HepG2 (cell line): ENCODE measurements around the gene DAB2. TPM values are rescaled to one million over a fixed set of nuclear protein-coding genes. Genes with fewer than 3 reads are reported as not detected.

Experiments used
- ATAC-seq: fragments of 200-7000 bp; cut with Tn5 transposase; 3 replicates; pipeline ENCODE4 v1.9.1; 2020; ENCODE audit warnings: mild to moderate bottlenecking, moderate library complexity
- BruUV-seq: library from RNA; stranded (reverse); fragments of 400-500 nt; replicated peaks from 2 replicates; lab custom pipeline; 2021; lab: Mats Ljungman, UMichigan
- CTCF ChIA-PET: fragments of 300-600 bp; formaldehyde crosslinking; extraction: SDS; loops from one replicate; lab custom pipeline; 2021; ENCODE audit warnings: low total read pairs, inconsistent platforms, low intra/inter-chr PET ratio; lab: Yijun Ruan, JAX
- POLR2A ChIA-PET: fragments of 350-600 bp; sonication (Branson Sonifier 250); formaldehyde crosslinking; loops from one replicate; lab custom pipeline; 2020; ENCODE audit warnings: antibody characterized with exemption, inconsistent platforms; lab: Yijun Ruan, JAX
- DNase-seq: peaks from one replicate; pipeline ENCODE4 v3.0.0-alpha.2; 2015; ENCODE audit warnings: low spot score
- FAIRE-seq: peaks from 3 replicates; lab custom pipeline; 2011; peaks lifted over from hg19 to GRCh38; lab: Jason Lieb, UNC
- H2AFZ ChIP-seq: one replicate; pipeline ENCODE4 v1.6.1; 2011; ENCODE audit warnings: low read length, inconsistent platforms
- H3K27ac ChIP-seq: fragments of 300-600 bp; 3 replicates; pipeline ENCODE4 v1.8.0; 2011; ENCODE audit warnings: mixed run types, mild to moderate bottlenecking, mixed read lengths, low read length, inconsistent platforms; ENCODE audit not compliant: insufficient read depth; ENCODE audit errors: extremely low read length
- H3K27me3 ChIP-seq, 2 experiments: fragments of 200-600 bp in 1 of 2; 2 replicates in 1 of 2; 3 replicates in 1 of 2; pipeline versions ENCODE4 v1.6.0 to v1.8.0; 2011; ENCODE audit warnings: low read length in 2 of 2, mild to moderate bottlenecking in 2 of 2, moderate library complexity in 2 of 2, inconsistent platforms in 1 of 2; ENCODE audit not compliant: insufficient read depth in 2 of 2, control insufficient read depth in 1 of 2
- H3K36me3 ChIP-seq, 2 experiments: fragments of 200-600 bp in 1 of 2; replicated peaks in 1 of 2; 2 replicates in 1 of 2; 3 replicates in 1 of 2; pipeline versions ENCODE4 v1.5.1 to v1.8.0; 2011; ENCODE audit warnings: low read length in 2 of 2, inconsistent platforms in 1 of 2; ENCODE audit not compliant: insufficient read depth in 2 of 2, control insufficient read depth in 1 of 2
- H3K4me1 ChIP-seq: 2 replicates; pipeline ENCODE4 v1.5.1; 2012; ENCODE audit warnings: low read length, inconsistent platforms; ENCODE audit not compliant: insufficient read depth
- H3K4me2 ChIP-seq: 2 replicates; pipeline ENCODE4 v1.6.0; 2011; ENCODE audit warnings: low read depth, low read length, inconsistent platforms
- H3K4me3 ChIP-seq, 3 experiments: fragments of 200-600 bp in 1 of 3; sonication (generic), shearing (Covaris generic) in 1 of 3; replicated peaks in 1 of 3; 2 replicates each; pipeline ENCODE4 v1.5.1; 2011 to 2016; ENCODE audit warnings: low read length in 3 of 3, inconsistent platforms in 2 of 3, low read depth in 2 of 3, mild to moderate bottlenecking in 2 of 3, control low read depth in 1 of 3, mixed read lengths in 1 of 3; ENCODE audit not compliant: insufficient read depth in 1 of 3
- H3K79me2 ChIP-seq: one replicate; pipeline ENCODE4 v1.6.1; 2011; ENCODE audit warnings: low read length, inconsistent platforms; ENCODE audit not compliant: insufficient read depth
- H3K9ac ChIP-seq: 2 replicates; pipeline ENCODE4 v1.6.0; 2011; ENCODE audit warnings: mild to moderate bottlenecking, low read depth, low read length, inconsistent platforms; ENCODE audit not compliant: insufficient read depth
- H3K9me3 ChIP-seq: 2 replicates; pipeline ENCODE4 v1.5.1; 2012; ENCODE audit warnings: mild to moderate bottlenecking, low read length
- H4K20me1 ChIP-seq: 2 replicates; pipeline ENCODE4 v1.6.0; 2011; ENCODE audit warnings: inconsistent platforms, mild to moderate bottlenecking, low read length, moderate library complexity; ENCODE audit not compliant: insufficient read depth
- CBX5 ChIP-seq: sonication (generic); formaldehyde crosslinking; IDR thresholded peaks from 2 replicates; pipeline ENCODE4 v1.4.0; 2020; ENCODE audit warnings: missing genetic modification reagents, borderline replicate concordance
- EP300 ChIP-seq, 3 experiments: sonication (generic) in 1 of 3; formaldehyde crosslinking in 1 of 3; IDR thresholded peaks; 2 replicates each; pipeline versions ENCODE4 v1.5.1 to v1.6.1; 2011 to 2020; ENCODE audit warnings: low read depth in 2 of 3, low read length in 2 of 3, borderline replicate concordance in 1 of 3, improper control_type of control experiment in 1 of 3, mild to moderate bottlenecking in 1 of 3, missing genetic modification reagents in 1 of 3, moderate library complexity in 1 of 3
- FOXM1 ChIP-seq: sonication (generic); formaldehyde crosslinking; IDR thresholded peaks from 2 replicates; pipeline ENCODE4 v1.5.0; 2020; ENCODE audit warnings: missing genetic modification reagents
- GATAD2A ChIP-seq: IDR thresholded peaks from 2 replicates; pipeline ENCODE4 v1.6.1; 2016
- JARID2 ChIP-seq: sonication (generic); formaldehyde crosslinking; IDR thresholded peaks from 2 replicates; pipeline ENCODE4 v1.8.1; 2023; ENCODE audit warnings: missing genetic modification reagents, inconsistent platforms; ENCODE audit not compliant: insufficient replicate concordance
- PAWR ChIP-seq: sonication (generic); formaldehyde crosslinking; IDR thresholded peaks from 2 replicates; pipeline ENCODE4 v1.4.0; 2020; ENCODE audit warnings: missing genetic modification reagents, mild to moderate bottlenecking, borderline replicate concordance
- SOX6 ChIP-seq, 2 experiments: fragments of 450-650 bp in 1 of 2; sonication (generic) in 1 of 2; formaldehyde crosslinking in 1 of 2; IDR thresholded peaks; 2 replicates each; pipeline versions ENCODE4 v1.4.0 to v1.6.1; 2017 to 2020; ENCODE audit warnings: antibody characterized with exemption in 1 of 2, mild to moderate bottlenecking in 1 of 2, missing genetic modification reagents in 1 of 2
- TCF7L2 ChIP-seq: IDR thresholded peaks from 2 replicates; pipeline ENCODE4 v1.6.1; 2011; ENCODE audit warnings: mild to moderate bottlenecking, low read depth, low read length, moderate library complexity
- ZEB1 ChIP-seq: IDR thresholded peaks from 2 replicates; pipeline ENCODE4 v1.6.1; 2012; ENCODE audit warnings: mild to moderate bottlenecking, low read depth, inconsistent platforms; ENCODE audit not compliant: insufficient replicate concordance
- ZFP36 ChIP-seq: fragments of 150-350 bp; IDR thresholded peaks from 2 replicates; pipeline ENCODE4 v1.6.1; 2018; ENCODE audit warnings: borderline replicate concordance, low read length, low read depth; ENCODE audit not compliant: partially characterized antibody
- ZNF646 ChIP-seq: sonication (generic); formaldehyde crosslinking; IDR thresholded peaks from 2 replicates; pipeline ENCODE4 v1.9.0; 2021; ENCODE audit warnings: mild to moderate bottlenecking, missing genetic modification reagents
- WGBS: methylation state at CpG from one replicate; pipeline ENCODE4 v1.1.6; 2017; ENCODE audit warnings: low lambda C conversion rate; 5-methylcytosine and 5-hydroxymethylcytosine counted together
- in situ Hi-C: cut with HindIII; loops from 2 replicates; pipeline ENCODE4 v1.10.0; 2017; ENCODE audit warnings: low pct_unique_long_range_greater_than_20kb; ENCODE audit not compliant: extremely low pct_ligation_motif_present
- intact Hi-C: fragments of 100-400 bp; cut with micrococcal nuclease; formaldehyde crosslinking; loops from one replicate; pipeline ENCODE4 v1.10.0; 2022; ENCODE audit not compliant: unreplicated experiment
- polyA plus RNA-seq, 8 experiments: library from polyadenylated mRNA; depleted of rRNA in 3 of 8; stranded (reverse) in 7 of 8; unstranded in 1 of 8; fragments of >200 nt; fragmentation: Illumina TruSeq in 4 of 8; extraction: Trizol in 4 of 8; gene quantifications; 2 replicates each; pipeline versions ENCODE4 v1.2.1 to v1.2.3, GENCODE V29; 2011 to 2016; ENCODE audit warnings: low read depth in 4 of 8, missing spikeins in 1 of 8, mixed read lengths in 1 of 8; ENCODE audit not compliant: insufficient read depth in 1 of 8
- total RNA-seq, 5 experiments: library from RNA; depleted of rRNA; stranded (reverse); fragments of >200 nt; fragmentation: Illumina TruSeq; extraction: Trizol; gene quantifications; 2 replicates each; pipeline ENCODE4 v1.2.3, GENCODE V29; 2016; ENCODE audit warnings: low read depth in 1 of 5
- TF ChIP-seq, protein P1 (sequence below): sonication (generic); formaldehyde crosslinking; IDR thresholded peaks from 2 replicates; pipeline ENCODE4 v1.4.0; 2020; ENCODE audit warnings: missing genetic modification reagents, low read depth, mild to moderate bottlenecking, borderline replicate concordance
- TF ChIP-seq, protein P2 (sequence below): sonication (generic); formaldehyde crosslinking; IDR thresholded peaks from 2 replicates; pipeline ENCODE4 v1.5.1; 2020; ENCODE audit warnings: mild to moderate bottlenecking, missing genetic modification reagents

DAB2 gene
- total and polyA plus RNA-seq, 2 of the 13 experiments (the other 11 are each of a cell fraction or from before 2014, with no cell fraction given), result 6.4 to 6.5 TPM

GRCh38 chr5:39373791-39374190, 51.0 kb downstream of the DAB2 start:
- no peak for ATAC-seq
- H3K9me3 ChIP-seq, result no peaks in the 10 kb centered on the region
- CTCF ChIA-PET, result interaction anchor here (1.7 kb wide), 1 partner anchor 174 kb away, joined by 5 read pairs; no protein-coding TSS in a partner anchor
- TF ChIP-seq FOXM1 (CRISPR knock-in tag), result no peak
- TF ChIP-seq JARID2, result no peak
- TF ChIP-seq ZNF646 (CRISPR knock-in tag), result no peak
- no peak for TF ChIP-seq CBX5
- no peak for TF ChIP-seq SOX6 (IDR thresholded peaks at IDR 0.05)
- TF ChIP-seq SOX6 (CRISPR knock-in tag; IDR thresholded peaks at IDR 0.05), result no peak
- TF ChIP-seq TCF7L2, result no peak
- TF ChIP-seq, protein P1, sequence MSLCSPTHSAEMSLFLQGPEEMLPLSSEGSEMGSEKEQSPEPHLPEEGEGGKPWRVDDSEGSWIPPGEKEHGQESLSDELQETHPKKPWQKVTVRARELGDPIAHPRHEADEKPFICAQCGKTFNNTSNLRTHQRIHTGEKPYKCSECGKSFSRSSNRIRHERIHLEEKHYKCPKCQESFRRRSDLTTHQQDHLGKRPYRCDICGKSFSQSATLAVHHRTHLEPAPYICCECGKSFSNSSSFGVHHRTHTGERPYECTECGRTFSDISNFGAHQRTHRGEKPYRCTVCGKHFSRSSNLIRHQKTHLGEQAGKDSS (CRISPR knock-in tag), result no peak
- TF ChIP-seq, protein P2, sequence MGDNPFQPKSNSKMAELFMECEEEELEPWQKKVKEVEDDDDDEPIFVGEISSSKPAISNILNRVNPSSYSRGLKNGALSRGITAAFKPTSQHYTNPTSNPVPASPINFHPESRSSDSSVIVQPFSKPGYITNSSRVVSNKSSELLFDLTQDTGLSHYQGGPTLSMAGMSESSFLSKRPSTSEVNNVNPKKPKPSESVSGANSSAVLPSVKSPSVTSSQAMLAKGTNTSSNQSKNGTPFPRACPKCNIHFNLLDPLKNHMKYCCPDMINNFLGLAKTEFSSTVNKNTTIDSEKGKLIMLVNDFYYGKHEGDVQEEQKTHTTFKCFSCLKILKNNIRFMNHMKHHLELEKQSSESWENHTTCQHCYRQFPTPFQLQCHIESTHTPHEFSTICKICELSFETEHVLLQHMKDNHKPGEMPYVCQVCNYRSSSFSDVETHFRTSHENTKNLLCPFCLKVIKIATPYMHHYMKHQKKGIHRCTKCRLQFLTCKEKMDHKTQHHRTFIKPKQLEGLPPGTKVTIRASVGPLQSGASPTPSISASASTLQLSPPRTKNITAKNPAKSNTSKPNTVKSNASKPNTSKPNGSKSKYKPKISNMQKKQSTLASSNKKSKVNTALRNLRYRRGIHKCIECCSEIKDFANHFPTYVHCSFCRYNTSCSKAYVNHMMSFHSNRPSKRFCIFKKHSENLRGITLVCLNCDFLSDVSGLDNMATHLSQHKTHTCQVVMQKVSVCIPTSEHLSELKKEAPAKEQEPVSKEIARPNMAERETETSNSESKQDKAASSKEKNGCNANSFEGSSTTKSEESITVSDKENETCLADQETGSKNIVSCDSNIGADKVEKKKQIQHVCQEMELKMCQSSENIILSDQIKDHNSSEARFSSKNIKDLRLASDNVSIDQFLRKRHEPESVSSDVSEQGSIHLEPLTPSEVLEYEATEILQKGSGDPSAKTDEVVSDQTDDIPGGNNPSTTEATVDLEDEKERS (CRISPR knock-in tag), result no peak
- no peak for TF ChIP-seq EP300 (IDR thresholded peaks at IDR 0.05; ENCODE audit: low read depth in 2 of 2, low read length in 2 of 2)
- no peak for TF ChIP-seq EP300 (CRISPR knock-in tag; IDR thresholded peaks at IDR 0.05; ENCODE audit: borderline replicate concordance)
- no peak for TF ChIP-seq PAWR (CRISPR knock-in tag)
- TF ChIP-seq ZFP36, result no peak
- no peak for TF ChIP-seq ZEB1
- TF ChIP-seq GATAD2A (CRISPR knock-in tag), result no peak

More at GRCh38 chr5:39373791-39374190, 51.0 kb downstream of the DAB2 start:
- no peak overlapping the region for H3K4me3 ChIP-seq
- no TSS peak for BruUV-seq
- H3K36me3 ChIP-seq, result peaks cover 2 to 6% of the 10 kb centered on the region in 2 experiments; a peak in 3 of 5 replicates
- H4K20me1 ChIP-seq, result no peaks in the 10 kb centered on the region
- POLR2A ChIA-PET, result no interaction called here
- H2AFZ ChIP-seq, result no peak overlapping the region
- intact Hi-C loops (loop anchor here (10.0 kb wide), 1 partner anchor 229 kb away; no protein-coding TSS in a partner anchor), in situ Hi-C loops (no loop called here)
- FAIRE-seq (no peak), DNase-seq (no peak)
- H3K4me2 ChIP-seq, result no peak overlapping the region
- no peaks in the 10 kb centered on the region for H3K79me2 ChIP-seq
- H3K27ac ChIP-seq, result no peak overlapping the region
- no peaks in the 10 kb centered on the region for H3K4me1 ChIP-seq
- WGBS, result 90% methylated on average over 2 of the region's 2 CpGs
- no peaks in the 10 kb centered on the region for H3K27me3 ChIP-seq
- no peak overlapping the region for H3K9ac ChIP-seq
